Measurements from ENCODE around the gene FANCE.

DNA sequence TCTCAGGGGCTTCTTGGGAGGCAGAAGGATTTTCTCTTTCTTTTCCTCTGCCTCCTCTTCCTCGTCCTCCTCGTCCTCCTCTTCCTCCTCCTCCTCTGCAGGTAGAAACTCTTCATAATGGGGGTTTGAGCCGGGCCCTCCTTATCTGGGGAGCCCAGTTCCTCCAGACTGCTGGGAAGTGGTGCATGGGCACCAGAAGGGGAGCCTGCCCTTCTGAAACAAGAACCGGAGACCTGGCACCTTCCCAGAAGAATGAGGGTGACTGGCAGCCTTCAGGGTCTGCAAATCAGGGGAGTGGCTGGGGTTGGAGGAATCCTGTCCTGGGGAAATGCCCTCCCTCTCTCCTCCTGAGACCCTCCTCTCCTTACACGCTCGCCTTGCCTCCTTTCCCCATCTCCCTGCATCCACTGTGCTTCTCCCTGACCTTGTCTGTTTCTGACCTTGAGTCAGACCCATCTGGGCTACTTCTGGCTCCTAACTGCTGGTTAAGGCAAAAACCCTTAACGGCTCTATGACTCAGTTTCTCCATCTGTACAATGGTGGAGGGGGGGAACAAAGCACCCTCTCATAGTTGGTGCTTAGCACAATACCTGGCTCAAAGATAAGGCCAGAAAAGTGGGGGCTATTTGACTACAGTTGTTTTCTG, 58.9 kb downstream of the FANCE start:
- TF ChIP-seq, protein P1, sequence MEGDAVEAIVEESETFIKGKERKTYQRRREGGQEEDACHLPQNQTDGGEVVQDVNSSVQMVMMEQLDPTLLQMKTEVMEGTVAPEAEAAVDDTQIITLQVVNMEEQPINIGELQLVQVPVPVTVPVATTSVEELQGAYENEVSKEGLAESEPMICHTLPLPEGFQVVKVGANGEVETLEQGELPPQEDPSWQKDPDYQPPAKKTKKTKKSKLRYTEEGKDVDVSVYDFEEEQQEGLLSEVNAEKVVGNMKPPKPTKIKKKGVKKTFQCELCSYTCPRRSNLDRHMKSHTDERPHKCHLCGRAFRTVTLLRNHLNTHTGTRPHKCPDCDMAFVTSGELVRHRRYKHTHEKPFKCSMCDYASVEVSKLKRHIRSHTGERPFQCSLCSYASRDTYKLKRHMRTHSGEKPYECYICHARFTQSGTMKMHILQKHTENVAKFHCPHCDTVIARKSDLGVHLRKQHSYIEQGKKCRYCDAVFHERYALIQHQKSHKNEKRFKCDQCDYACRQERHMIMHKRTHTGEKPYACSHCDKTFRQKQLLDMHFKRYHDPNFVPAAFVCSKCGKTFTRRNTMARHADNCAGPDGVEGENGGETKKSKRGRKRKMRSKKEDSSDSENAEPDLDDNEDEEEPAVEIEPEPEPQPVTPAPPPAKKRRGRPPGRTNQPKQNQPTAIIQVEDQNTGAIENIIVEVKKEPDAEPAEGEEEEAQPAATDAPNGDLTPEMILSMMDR (conservative IDR thresholded peaks at IDR 0.05) = no peak
- no peak for TF ChIP-seq EZH2 (IDR thresholded peaks at IDR 0.05; ENCODE audit: low read depth)
